Endodermal cell (in vitro differentiated cells): ENCODE results near the gene PAMR1. TPM values are rescaled to one million over a fixed set of nuclear protein-coding genes. Genes with fewer than 3 reads are reported as not detected.

Source experiments
- DNase-seq: peaks from one replicate; pipeline ENCODE4 v3.0.0-alpha.2; 2017
- H3K27ac ChIP-seq: 2 replicates; pipeline ENCODE4 v1.5.1; 2013; ENCODE audit warnings: mild to moderate bottlenecking, low read depth, low read length, moderate library complexity
- H3K27me3 ChIP-seq: 2 replicates; pipeline ENCODE4 v1.6.1; 2013; ENCODE audit warnings: mild to moderate bottlenecking, low read length, moderate library complexity; ENCODE audit not compliant: insufficient read depth, control insufficient read depth, poor library complexity, severe bottlenecking
- H3K36me3 ChIP-seq: 2 replicates; pipeline ENCODE4 v1.7.0; 2013; ENCODE audit warnings: mild to moderate bottlenecking, low read length, moderate library complexity; ENCODE audit not compliant: control insufficient read depth, insufficient read depth
- H3K4me1 ChIP-seq: one replicate; pipeline ENCODE4 v1.7.0; 2013; ENCODE audit warnings: low read length; ENCODE audit not compliant: control insufficient read depth, insufficient read depth
- H3K4me3 ChIP-seq: 2 replicates; pipeline ENCODE4 v1.5.1; 2013; ENCODE audit warnings: mild to moderate bottlenecking, low read length, moderate library complexity
- H3K9ac ChIP-seq: 2 replicates; pipeline ENCODE4 v1.6.1; 2013; ENCODE audit warnings: mild to moderate bottlenecking, low read length, moderate library complexity; ENCODE audit not compliant: poor library complexity, severe bottlenecking; ENCODE audit errors: extremely low read depth
- H3K9me3 ChIP-seq: 2 replicates; pipeline ENCODE4 v1.6.1; 2013; ENCODE audit warnings: mild to moderate bottlenecking, low read length, moderate library complexity; ENCODE audit not compliant: control insufficient read depth
- H3K27ac Mint-ChIP-seq: 2 replicates; pipeline ENCODE4 v1.8.0; 2020; ENCODE audit warnings: mixed read lengths
- H3K27me3 Mint-ChIP-seq: 2 replicates; pipeline ENCODE4 v1.8.0; 2021; ENCODE audit warnings: mild to moderate bottlenecking, mixed read lengths; ENCODE audit not compliant: insufficient read depth
- H3K36me3 Mint-ChIP-seq: 2 replicates; pipeline ENCODE4 v1.8.0; 2020; ENCODE audit warnings: low read depth, mixed read lengths
- H3K4me1 Mint-ChIP-seq: 2 replicates; pipeline ENCODE4 v1.8.0; 2020; ENCODE audit warnings: mixed read lengths
- H3K4me3 Mint-ChIP-seq: 2 replicates; pipeline ENCODE4 v1.8.0; 2020; ENCODE audit warnings: mild to moderate bottlenecking, moderate library complexity, mixed read lengths
- H3K9me3 Mint-ChIP-seq: 2 replicates; pipeline ENCODE4 v1.8.0; 2020; ENCODE audit warnings: mild to moderate bottlenecking, mixed read lengths
- CTCF ChIP-seq: fragments of 200-600 bp; sonication (generic); conservative IDR thresholded peaks from 2 replicates; pipeline ENCODE4 v1.5.0; 2021; ENCODE audit warnings: antibody characterized with exemption, mild to moderate bottlenecking
- WGBS, 2 experiments: methylation state at CpG; one replicate each; pipeline versions ENCODE4 v1.1.5 to v1.1.7; 2013; ENCODE audit warnings: missing lambda C conversion rate in 2 of 2, mixed read lengths in 1 of 2; ENCODE audit not compliant: insufficient coverage in 1 of 2, insufficient read length in 1 of 2; 5-methylcytosine and 5-hydroxymethylcytosine counted together
- total RNA-seq, 2 donors: library from RNA; stranded (reverse); fragmentation: NEBNext Ultra II Directional in 1 of 2; extraction: Animal tissue kit (Norgen Biotek cat#: 25700) in 1 of 2; gene quantifications; 2 replicates in 1 of 2; 3 replicates in 1 of 2; pipeline ENCODE4 v1.2.1, GENCODE V29; 2021

Gene PAMR1
- total RNA-seq, 2 donors from 2014 or later = 55.3 to 79.0 TPM

- peaks cover 16% of the 10 kb centered on the region for H3K4me1 ChIP-seq
- H3K9me3 ChIP-seq = no peaks in the 10 kb centered on the region
- H3K27ac ChIP-seq = no peak overlapping the region
- Mint-ChIP-seq H3K27ac (no peak overlapping the region), H3K27me3 (peaks cover 11% of the 10 kb centered on the region), H3K4me1 (peaks cover 34% of the 10 kb centered on the region), H3K36me3 (no peaks in the 10 kb centered on the region), H3K4me3 (no peak overlapping the region), H3K9me3 (no peaks in the 10 kb centered on the region)
- WGBS, 2 experiments = 93 to 100% methylated on average over 1 to 3 of the region's 3 CpGs
- H3K9ac ChIP-seq = no peak overlapping the region
- H3K36me3 ChIP-seq = no peaks in the 10 kb centered on the region
- no peak for TF ChIP-seq CTCF
- no peak for DNase-seq
- H3K4me3 ChIP-seq = no peak overlapping the region
- no peaks in the 10 kb centered on the region for H3K27me3 ChIP-seq
Measured at GRCh38 chr11:35514481-35514880, 10.9 kb downstream of the PAMR1 start.

GRCh38 chr11:35511666-35512065 is 13.8 kb downstream of the PAMR1 start:
- H3K4me3 Mint-ChIP-seq = no peak overlapping the region
- Histone ChIP-seq H3K27ac (no peak overlapping the region), H3K36me3 (no peaks in the 10 kb centered on the region), H3K9ac (no peak overlapping the region), H3K4me3 (no peak overlapping the region), H3K27me3 (no peaks in the 10 kb centered on the region), H3K4me1 (peaks cover 16% of the 10 kb centered on the region), H3K9me3 (peaks cover 24% of the 10 kb centered on the region)
- WGBS, 2 experiments = 59 to 61% methylated on average over 5 of the region's 5 CpGs
- peak; percentile 65 for DNase-seq
- TF ChIP-seq CTCF = no peak
- peaks cover 2% of the 10 kb centered on the region for H3K27me3 Mint-ChIP-seq
- peaks cover 20% of the 10 kb centered on the region for H3K36me3 Mint-ChIP-seq
- no peak overlapping the region for H3K27ac Mint-ChIP-seq
- H3K4me1 Mint-ChIP-seq = peaks cover 21% of the 10 kb centered on the region
- H3K9me3 Mint-ChIP-seq = peaks cover 24% of the 10 kb centered on the region

- peaks cover 3% of the 10 kb centered on the region for H3K4me1 ChIP-seq
- DNase-seq = no peak
- H3K9me3 ChIP-seq = peaks cover 31% of the 10 kb centered on the region
- no peak overlapping the region for H3K4me3 ChIP-seq
- 57 to 91% methylated on average over 1 to 2 of the region's 2 CpGs for WGBS, 2 experiments
- Mint-ChIP-seq H3K4me1 (no peaks in the 10 kb centered on the region), H3K27ac (no peak overlapping the region), H3K36me3 (peaks cover 26% of the 10 kb centered on the region), H3K4me3 (no peak overlapping the region), H3K27me3 (peaks cover 5% of the 10 kb centered on the region), H3K9me3 (peaks cover 54% of the 10 kb centered on the region)
- H3K27ac ChIP-seq = no peak overlapping the region
- no peak overlapping the region for H3K9ac ChIP-seq
- no peaks in the 10 kb centered on the region for H3K27me3 ChIP-seq
- peak; percentile 47 for TF ChIP-seq CTCF
- no peaks in the 10 kb centered on the region for H3K36me3 ChIP-seq
Measured at GRCh38 chr11:35507688-35508087, 17.7 kb downstream of the PAMR1 start.
